ENCODE results near the gene KCNG2.

KCNG2 gene

DNA sequence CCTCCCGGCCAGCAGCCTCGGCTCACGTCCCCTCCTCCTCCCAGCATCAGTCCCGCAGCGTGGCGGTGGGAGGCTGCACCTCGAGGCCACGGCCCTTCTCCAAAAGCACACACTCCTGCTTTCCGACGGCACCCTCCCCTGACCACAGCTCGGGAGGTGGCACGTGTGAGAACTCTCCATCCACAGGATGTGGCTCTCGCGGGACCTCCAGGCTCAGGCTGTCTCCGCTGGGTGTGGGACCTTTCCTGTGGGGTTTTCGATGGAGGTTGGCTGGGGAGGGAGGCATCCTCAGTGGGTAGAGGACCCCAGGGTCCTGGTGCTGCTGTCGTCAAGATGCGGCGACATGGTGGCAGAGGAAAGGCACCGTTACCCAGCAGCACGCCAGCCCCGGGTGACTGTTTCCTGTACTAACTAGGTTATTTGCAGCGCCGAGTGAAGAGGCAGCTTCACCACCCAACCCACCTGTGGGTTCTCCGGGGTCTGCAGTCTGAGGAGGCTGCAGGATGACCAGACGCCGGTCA, 42.8 kb upstream of the KCNG2 start:
- Histone ChIP-seq H3K4me3 (ENCODE audit: low read length in 2 of 2) (no peak overlapping the region), H3K36me3 (ENCODE audit: control insufficient read depth in 2 of 2, insufficient read depth in 2 of 2, low read length in 2 of 2) (peaks cover 27 to 32% of the 10 kb centered on the region in 2 donors), H3K9ac (ENCODE audit: low read depth in 1 of 2, low read length in 2 of 2) (no peak overlapping the region), H3K27me3 (ENCODE audit: control insufficient read depth in 2 of 2, insufficient read depth in 2 of 2, low read length in 2 of 2) (no peaks in the 10 kb centered on the region), H3K9me3 (ENCODE audit: control insufficient read depth in 2 of 2, low read length in 2 of 2) (no peaks in the 10 kb centered on the region), H3K27ac (ENCODE audit: low read depth in 2 of 2, low read length in 2 of 2) (no peak overlapping the region), H3K4me1 (ENCODE audit: control insufficient read depth in 2 of 2, insufficient read depth in 2 of 2, low read length in 2 of 2) (peaks cover 11 to 13% of the 10 kb centered on the region in 2 donors)

- Histone ChIP-seq H3K27me3 (ENCODE audit: control insufficient read depth in 2 of 2, insufficient read depth in 2 of 2, low read length in 2 of 2) (no peaks in the 10 kb centered on the region), H3K4me1 (ENCODE audit: control insufficient read depth in 2 of 2, insufficient read depth in 2 of 2, low read length in 2 of 2) (peaks cover 11 to 13% of the 10 kb centered on the region in 2 donors), H3K4me3 (ENCODE audit: low read length in 2 of 2) (no peak overlapping the region), H3K36me3 (ENCODE audit: control insufficient read depth in 2 of 2, insufficient read depth in 2 of 2, low read length in 2 of 2) (peaks cover 25 to 32% of the 10 kb centered on the region in 2 donors), H3K9me3 (ENCODE audit: control insufficient read depth in 2 of 2, low read length in 2 of 2) (no peaks in the 10 kb centered on the region), H3K27ac (ENCODE audit: low read depth in 2 of 2, low read length in 2 of 2) (no peak overlapping the region), H3K9ac (ENCODE audit: low read depth in 1 of 2, low read length in 2 of 2) (no peak overlapping the region)
These were observed 42.1 kb upstream of the KCNG2 start for GRCh38 chr18:79755496-79756142.

GRCh38 chr18:79756143-79756500, 41.6 kb upstream of the KCNG2 start:
- H3K4me3 ChIP-seq (ENCODE audit: low read length in 2 of 2) = no peak overlapping the region
- peaks cover 25 to 32% of the 10 kb centered on the region in 2 donors for H3K36me3 ChIP-seq (ENCODE audit: control insufficient read depth in 2 of 2, insufficient read depth in 2 of 2, low read length in 2 of 2)
- H3K9me3 ChIP-seq (ENCODE audit: control insufficient read depth in 2 of 2, low read length in 2 of 2) = no peaks in the 10 kb centered on the region
- peaks cover 11 to 13% of the 10 kb centered on the region in 2 donors for H3K4me1 ChIP-seq (ENCODE audit: control insufficient read depth in 2 of 2, insufficient read depth in 2 of 2, low read length in 2 of 2)
- H3K9ac ChIP-seq (ENCODE audit: low read depth in 1 of 2, low read length in 2 of 2) = no peak overlapping the region
- no peaks in the 10 kb centered on the region for H3K27me3 ChIP-seq (ENCODE audit: control insufficient read depth in 2 of 2, insufficient read depth in 2 of 2, low read length in 2 of 2)
- H3K27ac ChIP-seq (ENCODE audit: low read depth in 2 of 2, low read length in 2 of 2) = no peak overlapping the region

- no peak overlapping the region for H3K4me3 ChIP-seq (ENCODE audit: low read length in 2 of 2)
- H3K27me3 ChIP-seq (ENCODE audit: control insufficient read depth in 2 of 2, insufficient read depth in 2 of 2, low read length in 2 of 2) = no peaks in the 10 kb centered on the region
- peaks cover 5 to 9% of the 10 kb centered on the region in 2 donors for H3K4me1 ChIP-seq (ENCODE audit: control insufficient read depth in 2 of 2, insufficient read depth in 2 of 2, low read length in 2 of 2)
- H3K27ac ChIP-seq (ENCODE audit: low read depth in 2 of 2, low read length in 2 of 2) = no peak overlapping the region
- H3K36me3 ChIP-seq (ENCODE audit: control insufficient read depth in 2 of 2, insufficient read depth in 2 of 2, low read length in 2 of 2) = peaks cover 25 to 32% of the 10 kb centered on the region in 2 donors
- no peak overlapping the region for H3K9ac ChIP-seq (ENCODE audit: low read depth in 1 of 2, low read length in 2 of 2)
- H3K9me3 ChIP-seq (ENCODE audit: control insufficient read depth in 2 of 2, low read length in 2 of 2) = no peaks in the 10 kb centered on the region
These were observed 40.9 kb upstream of the KCNG2 start for GRCh38 chr18:79756826-79757225.

DNA sequence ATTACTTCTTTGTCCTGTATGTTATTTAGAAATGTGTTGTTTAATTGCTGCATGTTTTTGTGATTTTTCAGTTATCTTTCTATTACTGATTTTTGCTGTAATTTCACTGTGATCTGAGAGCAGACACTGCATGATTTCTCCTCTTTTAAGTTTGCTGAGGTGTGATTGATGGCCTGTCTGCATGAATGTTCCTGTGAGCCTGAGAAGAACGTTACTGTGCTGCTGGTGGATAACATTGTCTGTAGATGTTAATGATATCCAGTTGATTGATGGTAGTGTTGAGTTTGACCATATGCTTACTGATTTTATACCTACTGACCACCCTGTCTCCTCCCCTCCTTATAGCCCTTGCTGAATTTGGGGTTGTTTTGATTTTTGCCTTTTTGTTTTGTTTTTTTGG, 37.4 kb upstream of the KCNG2 start:
- no peaks in the 10 kb centered on the region for H3K27me3 ChIP-seq (ENCODE audit: control insufficient read depth in 2 of 2, insufficient read depth in 2 of 2, low read length in 2 of 2)
- peaks cover 6 to 9% of the 10 kb centered on the region in 2 donors for H3K36me3 ChIP-seq (ENCODE audit: control insufficient read depth in 2 of 2, insufficient read depth in 2 of 2, low read length in 2 of 2)
- H3K9me3 ChIP-seq (ENCODE audit: control insufficient read depth in 2 of 2, low read length in 2 of 2) = no peaks in the 10 kb centered on the region
- H3K9ac ChIP-seq (ENCODE audit: low read depth in 1 of 2, low read length in 2 of 2) = no peak overlapping the region
- no peak overlapping the region for H3K4me3 ChIP-seq (ENCODE audit: low read length in 2 of 2)
- H3K4me1 ChIP-seq (ENCODE audit: control insufficient read depth in 2 of 2, insufficient read depth in 2 of 2, low read length in 2 of 2) = no peaks in the 10 kb centered on the region
- H3K27ac ChIP-seq (ENCODE audit: low read depth in 2 of 2, low read length in 2 of 2) = no peak overlapping the region

GRCh38 chr18:79760881-79761280, 36.9 kb upstream of the KCNG2 start:
- Histone ChIP-seq H3K9ac (ENCODE audit: low read depth in 1 of 2, low read length in 2 of 2) (no peak overlapping the region), H3K27me3 (ENCODE audit: control insufficient read depth in 2 of 2, insufficient read depth in 2 of 2, low read length in 2 of 2) (no peaks in the 10 kb centered on the region), H3K4me1 (ENCODE audit: control insufficient read depth in 2 of 2, insufficient read depth in 2 of 2, low read length in 2 of 2) (no peaks in the 10 kb centered on the region), H3K9me3 (ENCODE audit: control insufficient read depth in 2 of 2, low read length in 2 of 2) (no peaks in the 10 kb centered on the region), H3K4me3 (ENCODE audit: low read length in 2 of 2) (no peak overlapping the region), H3K36me3 (ENCODE audit: control insufficient read depth in 2 of 2, insufficient read depth in 2 of 2, low read length in 2 of 2) (peaks cover 4 to 5% of the 10 kb centered on the region in 2 donors), H3K27ac (ENCODE audit: low read depth in 2 of 2, low read length in 2 of 2) (no peak overlapping the region)

DNA sequence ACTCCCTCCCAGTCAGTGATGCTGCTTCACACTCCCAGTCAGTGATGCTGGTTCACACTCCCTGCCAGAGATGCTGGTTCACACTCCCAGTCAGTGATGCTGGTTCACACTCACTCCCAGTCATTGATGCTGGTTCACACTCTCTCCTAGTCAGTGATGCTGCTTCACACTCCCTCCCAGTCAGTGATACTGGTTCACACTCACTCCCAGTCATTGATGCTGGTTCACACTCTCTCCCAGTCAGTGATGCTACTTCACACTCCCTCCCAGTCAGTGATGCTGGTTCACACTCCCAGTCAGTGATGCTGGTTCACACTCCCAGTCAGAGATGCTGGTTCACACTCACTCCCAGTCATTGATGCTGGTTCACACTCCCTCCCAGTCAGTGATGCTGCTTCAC, 34.3 kb upstream of the KCNG2 start:
- no peaks in the 10 kb centered on the region for H3K4me1 ChIP-seq (ENCODE audit: control insufficient read depth in 2 of 2, insufficient read depth in 2 of 2, low read length in 2 of 2)
- no peaks in the 10 kb centered on the region for H3K36me3 ChIP-seq (ENCODE audit: control insufficient read depth in 2 of 2, insufficient read depth in 2 of 2, low read length in 2 of 2)
- H3K9ac ChIP-seq (ENCODE audit: low read depth in 1 of 2, low read length in 2 of 2) = no peak overlapping the region
- peaks cover 0 to 2% of the 10 kb centered on the region in 2 donors for H3K27me3 ChIP-seq (ENCODE audit: control insufficient read depth in 2 of 2, insufficient read depth in 2 of 2, low read length in 2 of 2)
- H3K4me3 ChIP-seq (ENCODE audit: low read length in 2 of 2) = no peak overlapping the region
- no peaks in the 10 kb centered on the region for H3K9me3 ChIP-seq (ENCODE audit: control insufficient read depth in 2 of 2, low read length in 2 of 2)
- no peak overlapping the region for H3K27ac ChIP-seq (ENCODE audit: low read depth in 2 of 2, low read length in 2 of 2)

DNA sequence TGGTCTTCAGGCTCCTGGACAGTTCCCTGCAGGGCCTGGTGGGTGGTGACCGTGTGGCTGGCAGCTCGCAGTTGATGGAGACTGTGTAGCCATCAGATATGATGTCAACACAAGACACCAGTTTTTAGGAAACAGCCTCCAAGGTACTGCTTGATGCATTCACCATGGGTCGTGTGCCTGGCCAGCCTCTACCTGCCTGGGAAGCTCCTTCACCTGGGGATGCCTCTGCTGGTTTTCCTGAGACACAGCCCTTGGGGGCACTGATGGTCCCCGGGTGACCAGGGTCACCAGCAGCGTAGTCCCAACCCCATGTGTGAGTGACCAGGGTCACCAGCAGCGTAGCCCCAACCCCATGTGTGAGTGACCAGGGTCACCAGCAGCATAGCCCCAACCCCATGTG, 33.6 kb upstream of the KCNG2 start:
- no peak overlapping the region for H3K27ac ChIP-seq (ENCODE audit: low read depth in 2 of 2, low read length in 2 of 2)
- no peak overlapping the region for H3K4me3 ChIP-seq (ENCODE audit: low read length in 2 of 2)
- no peaks in the 10 kb centered on the region for H3K4me1 ChIP-seq (ENCODE audit: control insufficient read depth in 2 of 2, insufficient read depth in 2 of 2, low read length in 2 of 2)
- H3K9me3 ChIP-seq (ENCODE audit: control insufficient read depth in 2 of 2, low read length in 2 of 2) = no peaks in the 10 kb centered on the region
- peaks cover 0 to 2% of the 10 kb centered on the region in 2 donors for H3K27me3 ChIP-seq (ENCODE audit: control insufficient read depth in 2 of 2, insufficient read depth in 2 of 2, low read length in 2 of 2)
- no peak overlapping the region for H3K9ac ChIP-seq (ENCODE audit: low read depth in 1 of 2, low read length in 2 of 2)
- H3K36me3 ChIP-seq (ENCODE audit: control insufficient read depth in 2 of 2, insufficient read depth in 2 of 2, low read length in 2 of 2) = no peaks in the 10 kb centered on the region

DNA sequence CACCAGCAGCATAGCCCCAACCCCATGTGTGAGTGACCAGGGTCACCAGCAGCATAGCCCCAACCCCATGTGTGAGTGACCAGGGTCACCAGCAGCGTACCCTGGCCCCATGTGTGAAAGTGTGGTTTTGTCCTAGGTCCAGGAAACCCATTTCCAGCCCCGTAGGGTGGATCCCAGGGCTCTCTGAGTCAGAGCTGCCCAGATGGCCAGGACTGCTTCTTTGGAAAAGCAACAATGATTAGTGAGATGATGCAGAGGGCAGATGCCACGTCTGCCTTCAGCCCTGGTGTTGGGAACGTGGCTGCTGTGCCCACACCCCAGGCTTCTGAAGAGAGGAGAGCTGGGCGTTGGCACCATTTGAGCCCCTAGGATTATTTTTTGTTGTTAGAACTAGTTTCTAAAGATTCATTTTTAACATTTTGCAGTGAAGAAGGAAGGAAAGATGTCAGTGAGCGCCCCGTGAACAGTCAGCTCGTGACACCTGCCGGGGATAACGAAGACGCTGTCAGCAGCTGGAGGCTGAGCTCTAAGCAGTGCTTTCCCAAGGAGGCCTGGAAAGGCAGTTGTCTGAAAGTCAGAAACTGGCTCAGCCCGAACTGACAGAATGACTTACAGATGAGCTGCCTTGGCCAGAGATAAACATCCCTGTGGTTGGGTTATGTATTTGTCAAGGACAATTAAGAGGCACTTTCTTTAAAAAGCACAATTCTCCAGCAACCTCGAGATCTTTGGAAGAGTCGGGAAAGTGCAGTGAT, 32.1 kb upstream of the KCNG2 start:
- Histone ChIP-seq H3K4me3 (ENCODE audit: low read length in 2 of 2) (no peak overlapping the region), H3K9me3 (ENCODE audit: control insufficient read depth in 2 of 2, low read length in 2 of 2) (no peaks in the 10 kb centered on the region), H3K9ac (ENCODE audit: low read depth in 1 of 2, low read length in 2 of 2) (no peak overlapping the region), H3K36me3 (ENCODE audit: control insufficient read depth in 2 of 2, insufficient read depth in 2 of 2, low read length in 2 of 2) (no peaks in the 10 kb centered on the region), H3K4me1 (ENCODE audit: control insufficient read depth in 2 of 2, insufficient read depth in 2 of 2, low read length in 2 of 2) (no peaks in the 10 kb centered on the region), H3K27me3 (ENCODE audit: control insufficient read depth in 2 of 2, insufficient read depth in 2 of 2, low read length in 2 of 2) (peaks cover 0 to 2% of the 10 kb centered on the region in 2 donors), H3K27ac (ENCODE audit: low read depth in 2 of 2, low read length in 2 of 2) (no peak overlapping the region)

GRCh38 chr18:79766308-79766707, 31.4 kb upstream of the KCNG2 start:
- no peak overlapping the region for H3K9ac ChIP-seq (ENCODE audit: low read depth in 1 of 2, low read length in 2 of 2)
- no peak overlapping the region for H3K27ac ChIP-seq (ENCODE audit: low read depth in 2 of 2, low read length in 2 of 2)
- H3K27me3 ChIP-seq (ENCODE audit: control insufficient read depth in 2 of 2, insufficient read depth in 2 of 2, low read length in 2 of 2) = peaks cover 0 to 2% of the 10 kb centered on the region in 2 donors
- no peaks in the 10 kb centered on the region for H3K36me3 ChIP-seq (ENCODE audit: control insufficient read depth in 2 of 2, insufficient read depth in 2 of 2, low read length in 2 of 2)
- no peaks in the 10 kb centered on the region for H3K4me1 ChIP-seq (ENCODE audit: control insufficient read depth in 2 of 2, insufficient read depth in 2 of 2, low read length in 2 of 2)
- no peaks in the 10 kb centered on the region for H3K9me3 ChIP-seq (ENCODE audit: control insufficient read depth in 2 of 2, low read length in 2 of 2)
- no peak overlapping the region for H3K4me3 ChIP-seq (ENCODE audit: low read length in 2 of 2)

Measured in mucosa of rectum (tissue), 2 donors.